DOHH2 (cell line): ENCODE measurements around the gene CNTLN.

ENCODE experiments used
- H3F3A ChIP-seq: fragments of 200-600 bp; sonication (generic), shearing (Covaris generic); 2 replicates; pipeline ENCODE4 v1.6.0; 2016; ENCODE audit warnings: antibody characterized with exemption, mild to moderate bottlenecking; ENCODE audit not compliant: control insufficient read depth, insufficient read depth
- H3K27ac ChIP-seq: fragments of 200-600 bp; sonication (generic); 2 replicates; pipeline ENCODE4 v1.5.1; 2014; ENCODE audit warnings: low read depth, mild to moderate bottlenecking, low read length, moderate library complexity
- H3K27me3 ChIP-seq: fragments of 200-600 bp; sonication (generic); 2 replicates; pipeline ENCODE4 v1.6.1; 2014; ENCODE audit warnings: mild to moderate bottlenecking, low read length, mixed read lengths; ENCODE audit not compliant: control insufficient read depth
- H3K36me3 ChIP-seq: fragments of 200-600 bp; sonication (generic); 2 replicates; pipeline ENCODE4 v1.6.1; 2014; ENCODE audit warnings: mild to moderate bottlenecking, low read length, moderate library complexity, mixed read lengths; ENCODE audit not compliant: control insufficient read depth
- H3K4me1 ChIP-seq: fragments of 200-600 bp; sonication (generic); 2 replicates; pipeline ENCODE4 v1.6.1; 2014; ENCODE audit warnings: mild to moderate bottlenecking, low read length, mixed read lengths; ENCODE audit not compliant: control insufficient read depth
- H3K4me2 ChIP-seq: fragments of 200-600 bp; sonication (generic); 2 replicates; pipeline ENCODE4 v1.6.0; 2014; ENCODE audit warnings: mild to moderate bottlenecking, low read length, moderate library complexity
- H3K4me3 ChIP-seq: fragments of 200-600 bp; sonication (generic); 2 replicates; pipeline ENCODE4 v1.5.1; 2014; ENCODE audit warnings: mild to moderate bottlenecking, low read length, mixed read lengths
- H3K79me2 ChIP-seq: fragments of 200-600 bp; sonication (generic); 2 replicates; pipeline ENCODE4 v1.6.1; 2014; ENCODE audit warnings: mild to moderate bottlenecking, low read length, mixed read lengths; ENCODE audit not compliant: control insufficient read depth
- H3K9me2 ChIP-seq: fragments of 200-600 bp; sonication (generic); replicated peaks from 2 replicates; pipeline ENCODE4 v1.6.1; 2014; ENCODE audit warnings: mild to moderate bottlenecking, low read length, mixed read lengths; ENCODE audit not compliant: control insufficient read depth
- H3K9me3 ChIP-seq: fragments of 200-600 bp; sonication (generic); 2 replicates; pipeline ENCODE4 v1.6.1; 2014; ENCODE audit warnings: antibody characterized with exemption, low read length, mixed read lengths; ENCODE audit not compliant: control insufficient read depth, insufficient read depth
- H4K20me1 ChIP-seq: fragments of 200-600 bp; sonication (generic); 2 replicates; pipeline ENCODE4 v1.6.0; 2014; ENCODE audit warnings: low read depth, mild to moderate bottlenecking, antibody characterized with exemption, low read length, moderate library complexity; ENCODE audit not compliant: control insufficient read depth, insufficient read depth
- CTCF ChIP-seq: fragments of 200-600 bp; sonication (generic); IDR thresholded peaks from one replicate; pipeline ENCODE4 v1.5.1; 2014; ENCODE audit warnings: antibody characterized with exemption, mild to moderate bottlenecking, low read depth, low read length; ENCODE audit not compliant: poor library complexity, severe bottlenecking
- EZH2phosphoT487 ChIP-seq: fragments of 200-600 bp; sonication (generic); IDR thresholded peaks from 2 replicates; pipeline ENCODE4 v1.6.1; 2017; ENCODE audit warnings: borderline replicate concordance, mild to moderate bottlenecking, antibody characterized with exemption, low read length, moderate library complexity, mixed read lengths

CNTLN gene

GRCh38 chr9:17470036-17470813, 335.4 kb downstream of the CNTLN start:
- Histone ChIP-seq H3K4me3 (no peak overlapping the region), H3K79me2 (no peaks in the 10 kb centered on the region), H4K20me1 (no peaks in the 10 kb centered on the region), H3K4me2 (no peak overlapping the region), H3K9me3 (no peaks in the 10 kb centered on the region), H3K36me3 (no peaks in the 10 kb centered on the region), H3K4me1 (no peaks in the 10 kb centered on the region), H3F3A (no peaks in the 10 kb centered on the region), H3K27me3 (no peaks in the 10 kb centered on the region), H3K27ac (no peak overlapping the region), H3K9me2 (no peaks in the 10 kb centered on the region)
- no peak for TF ChIP-seq EZH2phosphoT487

- Histone ChIP-seq H3K9me3 (no peaks in the 10 kb centered on the region), H4K20me1 (no peaks in the 10 kb centered on the region), H3K9me2 (no peaks in the 10 kb centered on the region), H3K27ac (no peak overlapping the region), H3K4me2 (no peak overlapping the region), H3K4me1 (no peaks in the 10 kb centered on the region), H3K27me3 (no peaks in the 10 kb centered on the region), H3F3A (no peaks in the 10 kb centered on the region), H3K79me2 (no peaks in the 10 kb centered on the region), H3K36me3 (no peaks in the 10 kb centered on the region), H3K4me3 (no peak overlapping the region)
- no peak for TF ChIP-seq EZH2phosphoT487
- TF ChIP-seq CTCF = no peak
These were observed 337.3 kb downstream of the CNTLN start for GRCh38 chr9:17472126-17472525.

- Histone ChIP-seq H3K4me1 (no peaks in the 10 kb centered on the region), H3K27me3 (no peaks in the 10 kb centered on the region), H3K79me2 (no peaks in the 10 kb centered on the region), H3K36me3 (no peaks in the 10 kb centered on the region), H3F3A (no peaks in the 10 kb centered on the region), H4K20me1 (no peaks in the 10 kb centered on the region), H3K4me3 (no peak overlapping the region), H3K4me2 (no peak overlapping the region), H3K27ac (no peak overlapping the region), H3K9me3 (no peaks in the 10 kb centered on the region), H3K9me2 (no peaks in the 10 kb centered on the region)
- TF ChIP-seq CTCF (no peak), EZH2phosphoT487 (no peak)
These were observed 341.6 kb downstream of the CNTLN start for GRCh38 chr9:17476401-17476800.

GRCh38 chr9:17477816-17478215, 343.0 kb downstream of the CNTLN start:
- no peaks in the 10 kb centered on the region for H3K9me3 ChIP-seq
- H3F3A ChIP-seq = no peaks in the 10 kb centered on the region
- no peak overlapping the region for H3K27ac ChIP-seq
- no peaks in the 10 kb centered on the region for H3K9me2 ChIP-seq
- no peaks in the 10 kb centered on the region for H4K20me1 ChIP-seq
- no peak overlapping the region for H3K4me2 ChIP-seq
- H3K4me3 ChIP-seq = no peak overlapping the region
- H3K27me3 ChIP-seq = no peaks in the 10 kb centered on the region
- H3K79me2 ChIP-seq = no peaks in the 10 kb centered on the region
- H3K4me1 ChIP-seq = no peaks in the 10 kb centered on the region
- TF ChIP-seq CTCF (no peak), EZH2phosphoT487 (no peak)
- no peaks in the 10 kb centered on the region for H3K36me3 ChIP-seq
